Stimulated activated CD4-positive, alpha-beta T cell treated with anti-CD3 and anti-CD28 coated beads, Interleukin-15, amount 100 ng/mL, for 24 hours (primary cell): Measurements from ENCODE around the gene EIF5AL1.
"Not testable (repeated sequence)": the region's sequence is repeated elsewhere in the genome, so short reads cannot be mapped to it uniquely, and the experiment has no call there.

Source experiments
- DNase-seq: peaks from one replicate; pipeline ENCODE4 v3.0.0-alpha.2; 2020

EIF5AL1 gene

DNA sequence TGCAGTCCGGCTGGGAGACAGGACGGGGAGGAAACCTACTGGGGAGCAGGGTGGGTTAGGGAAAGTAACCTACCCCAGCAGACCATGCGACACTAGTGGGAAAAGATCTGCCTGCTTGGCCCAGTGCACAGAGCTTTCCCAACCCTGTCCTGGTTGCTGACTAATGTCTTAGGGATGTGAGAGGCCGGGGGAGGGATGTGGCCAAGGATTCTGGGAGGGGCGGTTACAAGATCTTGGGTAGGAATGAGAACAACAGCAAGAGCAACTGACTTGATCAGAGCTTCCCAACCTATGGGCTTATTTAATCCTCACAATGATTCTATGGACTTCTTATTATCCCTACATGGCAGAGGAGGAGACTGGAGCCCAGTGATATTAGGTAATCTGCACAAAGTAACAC is 24.0 kb upstream of the EIF5AL1 start:
- no peak for DNase-seq

DNA sequence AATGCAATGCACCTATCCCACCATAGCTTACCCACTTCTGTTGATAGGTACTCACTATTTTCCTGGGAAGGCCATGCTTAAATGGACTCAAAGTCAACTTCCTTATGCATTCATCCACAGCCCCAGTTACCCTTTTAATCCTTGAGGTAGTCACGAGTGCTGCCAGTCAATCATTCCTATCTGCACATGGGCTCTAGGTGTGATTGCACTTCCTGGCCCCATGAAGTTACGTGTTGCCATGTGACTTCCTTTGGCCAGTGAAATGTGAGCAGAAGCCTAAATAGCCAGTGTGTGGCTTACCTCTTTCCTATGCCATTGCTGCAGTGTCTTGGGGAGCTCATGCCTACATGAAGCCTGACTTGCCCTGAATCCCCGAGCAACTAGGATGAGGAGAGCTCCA is 23.5 kb upstream of the EIF5AL1 start:
- DNase-seq = no peak

GRCh38 chr10:79490400-79491142 is 21.8 kb upstream of the EIF5AL1 start:
- DNase-seq = no peak

- DNase-seq = no peak
These were observed 21.0 kb upstream of the EIF5AL1 start for GRCh38 chr10:79491143-79491835.

DNA sequence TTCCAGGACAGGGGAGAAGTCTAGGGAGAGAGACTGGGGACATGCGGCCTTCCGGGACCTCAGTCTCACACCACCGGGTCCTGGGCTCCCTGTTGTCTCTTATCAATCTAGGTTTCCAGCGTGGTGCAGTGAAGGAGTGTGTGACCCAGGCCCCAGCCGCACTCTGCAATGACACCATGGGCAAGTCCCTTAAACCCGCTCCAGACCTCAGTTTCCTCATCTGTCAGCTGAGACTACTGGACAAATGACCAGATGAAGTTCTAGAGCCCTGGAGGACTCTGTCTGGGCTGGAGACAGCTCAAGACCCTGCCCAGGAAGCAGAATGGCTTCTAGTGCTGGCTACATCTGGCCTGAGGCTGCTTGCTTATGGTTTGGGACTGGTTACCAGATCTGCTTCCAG is 20.1 kb upstream of the EIF5AL1 start:
- DNase-seq = no peak

- no peak for DNase-seq
These were observed 19.5 kb upstream of the EIF5AL1 start for GRCh38 chr10:79492839-79493238.

DNA sequence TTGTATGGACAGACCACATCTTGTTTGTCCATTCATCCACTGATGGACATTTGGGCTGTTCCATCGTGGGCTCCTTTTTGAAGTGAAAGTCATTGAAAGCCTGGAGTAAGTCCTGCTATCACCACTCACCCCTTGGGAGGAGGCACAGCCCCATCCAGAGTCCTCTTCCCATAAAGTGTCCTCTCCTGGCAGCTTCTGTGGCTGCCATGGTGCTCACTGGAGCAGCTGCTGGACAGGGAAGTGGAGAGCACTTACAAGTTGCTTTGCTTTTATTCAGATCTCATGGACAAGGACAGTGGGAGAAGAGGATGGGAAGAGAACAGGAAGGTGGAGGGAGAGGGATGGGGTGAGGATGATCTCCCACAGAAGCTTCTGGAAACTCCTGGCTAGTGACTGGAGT is 18.5 kb upstream of the EIF5AL1 start:
- no peak for DNase-seq

GRCh38 chr10:79494871-79495705 is 17.2 kb upstream of the EIF5AL1 start:
- no peak for DNase-seq

DNA sequence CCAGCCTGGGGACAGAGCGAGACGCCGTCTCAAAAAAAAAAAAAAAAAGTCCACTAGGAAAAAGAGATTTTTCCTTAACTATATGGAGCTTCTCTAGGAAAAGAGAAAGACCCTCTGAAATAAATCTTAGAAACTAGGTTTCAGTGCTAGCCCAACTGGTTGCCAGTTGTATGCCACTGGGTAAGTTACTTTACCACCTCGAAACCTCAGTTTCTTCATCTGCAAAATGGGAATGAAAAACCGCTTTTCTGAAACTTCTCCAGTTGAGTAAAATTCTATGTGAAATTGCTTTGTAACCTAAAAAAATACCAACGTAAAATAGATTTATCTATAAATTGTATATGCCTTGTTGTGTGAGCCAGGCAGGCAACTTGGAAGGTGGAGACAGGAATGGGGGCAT is 16.5 kb upstream of the EIF5AL1 start:
- no peak for DNase-seq

- DNase-seq = no peak
These were observed 15.4 kb upstream of the EIF5AL1 start for GRCh38 chr10:79496896-79497295.

GRCh38 chr10:79498291-79498829 is 14.0 kb upstream of the EIF5AL1 start:
- DNase-seq = no peak

GRCh38 chr10:79502561-79503309 is 9.6 kb upstream of the EIF5AL1 start:
- DNase-seq = no peak

DNA sequence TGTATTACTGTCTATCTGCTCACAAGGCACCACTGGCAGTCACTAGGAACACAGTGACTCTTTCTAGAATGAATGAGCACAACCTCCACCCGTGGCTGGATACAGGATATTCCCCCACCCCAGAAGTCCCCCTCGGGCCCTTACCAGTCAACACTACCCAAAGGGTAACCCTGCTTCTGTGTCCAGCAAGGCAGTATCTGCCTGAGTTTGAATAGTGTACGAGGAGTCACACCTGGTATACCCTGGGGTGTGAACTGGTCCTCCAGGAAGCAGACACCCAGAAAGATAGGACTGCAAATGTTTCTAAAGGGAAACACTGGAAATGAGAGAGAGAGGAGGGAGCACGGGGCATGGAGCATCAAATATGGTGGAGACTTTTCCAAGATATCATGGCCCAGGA is 8.5 kb upstream of the EIF5AL1 start:
- not testable (repeated sequence) for DNase-seq

GRCh38 chr10:79504483-79504882 is 7.8 kb upstream of the EIF5AL1 start:
- DNase-seq = not testable (repeated sequence)

GRCh38 chr10:79505328-79505727 is 7.0 kb upstream of the EIF5AL1 start:
- DNase-seq = not testable (repeated sequence)

- no peak for DNase-seq
These were observed 6.5 kb upstream of the EIF5AL1 start for GRCh38 chr10:79505829-79506228.

DNA sequence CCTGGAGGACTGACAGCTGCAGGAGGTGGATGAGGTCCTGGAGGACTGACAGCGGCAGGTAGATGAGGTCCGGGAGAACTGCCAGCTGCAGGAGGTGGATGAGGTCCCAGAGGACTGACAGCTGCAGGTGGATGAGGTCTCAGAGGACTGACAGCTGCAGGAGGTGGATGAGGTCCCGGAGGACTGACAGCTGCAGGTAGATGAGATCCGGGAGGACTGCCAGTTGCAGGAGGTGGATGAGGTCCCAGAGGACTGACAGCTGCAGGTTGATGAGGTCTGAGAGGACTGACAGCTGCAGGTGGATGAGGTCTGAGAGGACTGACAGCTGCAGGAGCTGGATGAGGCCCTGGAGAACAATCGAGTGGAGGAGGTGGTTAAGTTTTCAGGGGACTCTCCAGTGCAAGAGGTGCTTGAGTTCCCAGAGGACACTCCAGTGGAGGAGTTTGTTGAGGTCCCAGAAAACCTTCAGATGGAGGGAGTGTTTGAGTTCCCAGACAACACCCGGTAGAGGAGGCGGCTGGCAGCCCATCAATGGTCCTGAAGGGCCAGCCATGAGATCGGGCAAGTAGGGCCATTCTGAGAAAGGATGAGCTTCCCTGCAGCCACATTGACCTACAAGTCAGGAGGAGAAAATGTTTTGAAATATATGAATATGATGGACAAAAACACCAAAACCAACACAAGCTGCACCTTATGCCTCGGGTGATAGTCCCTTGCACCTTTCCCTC is 4.7 kb upstream of the EIF5AL1 start:
- no peak for DNase-seq

DNA sequence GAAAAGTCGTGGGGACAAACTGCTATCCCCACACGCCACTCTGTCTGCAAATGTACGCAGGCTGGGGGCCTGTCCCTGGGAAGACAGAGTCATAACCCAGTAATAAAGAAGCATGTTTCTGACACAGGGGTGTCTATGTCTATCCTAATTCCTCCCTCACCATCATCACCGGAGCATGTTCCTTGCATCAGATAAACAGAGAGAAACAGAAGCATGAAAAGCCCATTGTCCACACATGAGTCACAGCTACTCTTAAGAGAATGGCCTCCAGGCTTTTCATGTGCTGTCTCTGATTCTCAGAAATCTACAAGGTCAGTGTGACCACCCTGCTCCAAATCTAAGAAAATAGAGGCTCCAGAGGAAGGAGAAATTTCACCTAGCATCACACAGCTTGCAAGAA is 4.1 kb upstream of the EIF5AL1 start:
- DNase-seq = not testable (repeated sequence)

- DNase-seq = not testable (repeated sequence)
These were observed 2.9 kb upstream of the EIF5AL1 start for GRCh38 chr10:79509306-79509933.

DNA sequence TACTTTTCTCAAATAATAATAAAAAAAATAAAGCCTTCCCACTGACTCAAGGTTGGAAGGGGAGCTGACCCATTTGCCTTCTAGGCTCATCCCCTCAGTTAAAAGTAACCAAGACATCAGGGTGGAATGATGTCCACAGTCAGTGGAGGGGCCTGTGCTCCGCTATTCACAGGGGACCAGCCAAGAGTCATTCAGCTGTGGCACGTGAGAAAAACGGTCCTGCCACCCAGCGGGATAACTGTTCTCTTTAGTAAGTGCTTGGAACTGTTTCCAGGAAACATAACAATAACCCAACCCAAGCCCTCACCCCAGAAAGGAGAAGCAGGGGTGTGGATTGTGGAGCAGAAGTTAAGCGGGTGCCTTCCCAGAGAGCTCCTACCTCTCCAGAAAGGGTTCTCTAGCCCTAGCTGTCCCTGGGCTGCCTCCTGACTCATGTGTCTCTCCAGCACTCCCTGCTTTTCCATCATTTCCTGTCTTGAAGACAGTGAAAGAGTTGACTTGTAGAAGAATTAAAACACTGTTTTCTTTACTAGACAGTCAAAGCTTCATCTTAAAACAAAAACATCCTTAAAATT is 2.3 kb upstream of the EIF5AL1 start:
- DNase-seq = not testable (repeated sequence)
